Middle frontal gyrus (tissue), 1 donor: ENCODE measurements around the gene TGM5.
"Not testable (repeated sequence)": the region's sequence is repeated elsewhere in the genome, so short reads cannot be mapped to it uniquely, and the experiment has no call there.

ENCODE experiments used
- DNase-seq: peaks from one replicate; pipeline ENCODE4 v3.0.0-alpha.2; 2015; ENCODE audit warnings: low spot score; ENCODE audit errors: extremely low spot score

TGM5 gene

GRCh38 chr15:43218908-43219706, 47.6 kb downstream of the TGM5 start:
- DNase-seq: no peak

DNA sequence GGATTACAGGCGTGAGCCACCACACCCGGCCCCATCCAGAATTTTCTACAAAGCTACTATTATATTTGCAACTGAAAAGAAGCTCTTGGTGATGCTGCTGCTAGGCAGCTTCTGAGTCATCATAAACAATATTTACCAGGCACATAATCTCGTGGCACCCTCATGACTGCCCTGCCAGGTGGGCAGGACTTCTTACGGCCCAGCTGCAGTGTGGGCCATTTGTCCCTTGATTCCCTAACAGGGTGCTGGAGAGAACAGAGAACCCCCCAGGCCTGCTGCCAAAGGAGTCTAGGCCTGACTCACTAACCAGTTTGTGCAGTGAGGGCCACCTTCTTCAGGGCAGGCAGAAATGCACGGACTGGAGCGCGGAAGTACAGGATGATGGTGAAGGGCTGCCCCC, 50.8 kb downstream of the TGM5 start:
- DNase-seq: no peak

DNA sequence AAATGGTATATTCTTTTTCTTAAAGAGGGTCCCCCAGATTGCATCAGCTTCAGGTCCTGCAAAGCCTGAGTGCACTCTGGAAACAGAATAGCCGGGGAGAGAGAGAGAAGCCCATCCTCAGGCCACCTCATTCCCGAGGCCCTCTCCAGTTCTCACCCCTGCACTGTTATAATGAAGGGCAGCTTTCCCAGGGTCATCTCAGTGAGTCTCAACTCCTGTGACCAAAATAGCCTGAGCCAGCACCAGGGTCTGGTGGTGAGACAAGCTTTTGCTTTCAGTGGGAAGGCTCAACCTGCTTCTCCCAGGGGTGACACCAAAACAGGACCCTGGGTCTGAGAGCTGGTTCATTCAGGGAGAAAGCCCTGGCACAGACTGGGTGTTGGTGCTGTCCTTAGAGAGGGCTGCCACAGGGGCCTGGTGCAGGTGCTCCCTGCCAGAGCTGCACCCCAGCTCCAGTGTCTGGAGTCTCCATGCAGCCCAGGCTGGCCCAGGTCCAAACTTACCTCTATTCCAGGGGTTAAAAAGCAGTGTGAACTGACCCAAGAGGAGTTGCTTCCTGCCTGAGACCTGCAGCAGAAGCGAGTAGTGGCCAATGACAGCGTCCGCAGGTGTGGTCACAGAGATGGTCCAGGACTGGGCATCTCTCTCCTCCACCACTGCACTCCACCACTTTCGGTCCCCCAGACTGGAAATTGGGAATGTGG, 52.0 kb downstream of the TGM5 start:
- no peak for DNase-seq

GRCh38 chr15:43214169-43214568, 52.6 kb downstream of the TGM5 start:
- no peak for DNase-seq

- no peak for DNase-seq
Observed at GRCh38 chr15:43213466-43213865, 53.3 kb downstream of the TGM5 start.

DNA sequence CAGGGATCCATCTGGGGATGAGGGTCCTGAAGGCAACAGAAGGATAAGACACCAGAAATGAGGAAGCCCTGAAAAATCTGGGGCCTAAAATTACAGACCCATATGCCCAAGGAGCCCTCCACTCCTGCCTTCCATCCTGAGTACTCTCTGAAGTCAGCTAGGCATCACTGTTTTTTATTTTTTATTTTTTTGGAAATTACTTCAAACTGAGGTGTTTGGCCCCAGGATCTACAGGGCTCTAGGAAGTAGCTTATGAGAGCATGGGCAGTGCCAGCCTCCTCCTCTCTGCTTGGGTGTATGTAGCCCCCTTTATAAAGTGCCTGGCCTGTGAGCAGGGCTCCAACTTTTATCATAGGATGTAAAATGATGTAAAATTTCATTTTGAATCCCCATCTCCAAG, 53.8 kb downstream of the TGM5 start:
- DNase-seq: no peak

DNA sequence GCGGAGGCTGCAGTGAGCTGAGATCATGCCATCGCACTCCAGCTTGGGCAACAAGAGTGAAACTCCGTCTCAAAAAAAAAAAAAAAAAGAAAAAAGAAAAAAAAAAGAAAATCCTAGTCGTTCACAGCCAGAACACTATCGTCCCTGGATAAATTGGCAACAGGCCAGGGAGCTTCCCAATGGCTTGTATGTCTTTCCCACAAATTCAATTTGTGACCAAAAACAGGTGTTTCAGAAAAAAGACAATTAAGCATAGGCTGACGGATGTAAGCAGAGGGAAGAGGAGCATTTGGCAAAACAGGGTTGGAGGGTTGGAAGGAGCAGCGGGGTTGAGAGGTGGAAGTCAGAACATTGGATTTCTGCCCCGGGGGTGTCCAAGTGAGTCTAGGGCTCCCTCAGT, 54.4 kb downstream of the TGM5 start:
- no peak for DNase-seq

- no peak for DNase-seq
Observed at GRCh38 chr15:43211224-43211735, 55.4 kb downstream of the TGM5 start.

GRCh38 chr15:43210807-43211206, 55.9 kb downstream of the TGM5 start:
- DNase-seq: no peak

- DNase-seq: no peak
Observed at GRCh38 chr15:43210172-43210745, 56.5 kb downstream of the TGM5 start.

GRCh38 chr15:43209059-43209824, 57.5 kb downstream of the TGM5 start:
- DNase-seq: no peak

- no peak for DNase-seq
Observed at GRCh38 chr15:43208052-43209002, 58.4 kb downstream of the TGM5 start.

DNA sequence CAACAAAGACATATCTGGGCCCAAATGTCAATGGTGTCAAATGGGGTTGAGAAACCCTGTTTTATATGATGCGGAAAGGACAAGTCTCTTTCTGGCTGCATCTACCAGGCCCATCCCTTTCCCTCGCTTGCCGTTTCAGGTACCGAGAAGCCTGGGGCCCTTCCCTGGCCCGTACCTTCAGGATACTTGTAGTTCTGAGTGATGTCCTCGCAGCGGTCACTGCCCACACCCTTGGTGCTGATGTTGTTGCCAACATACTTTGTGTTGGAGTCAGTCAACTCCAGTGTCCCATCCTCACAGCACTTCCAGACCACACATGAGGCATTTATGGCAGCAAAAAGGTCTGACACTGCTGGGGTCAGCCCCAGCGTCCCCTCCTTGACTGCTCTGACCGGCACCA, 59.7 kb downstream of the TGM5 start:
- no peak for DNase-seq

GRCh38 chr15:43206054-43206453, 60.7 kb downstream of the TGM5 start:
- no peak for DNase-seq

GRCh38 chr15:43204016-43204901, 62.5 kb downstream of the TGM5 start:
- no peak for DNase-seq

DNA sequence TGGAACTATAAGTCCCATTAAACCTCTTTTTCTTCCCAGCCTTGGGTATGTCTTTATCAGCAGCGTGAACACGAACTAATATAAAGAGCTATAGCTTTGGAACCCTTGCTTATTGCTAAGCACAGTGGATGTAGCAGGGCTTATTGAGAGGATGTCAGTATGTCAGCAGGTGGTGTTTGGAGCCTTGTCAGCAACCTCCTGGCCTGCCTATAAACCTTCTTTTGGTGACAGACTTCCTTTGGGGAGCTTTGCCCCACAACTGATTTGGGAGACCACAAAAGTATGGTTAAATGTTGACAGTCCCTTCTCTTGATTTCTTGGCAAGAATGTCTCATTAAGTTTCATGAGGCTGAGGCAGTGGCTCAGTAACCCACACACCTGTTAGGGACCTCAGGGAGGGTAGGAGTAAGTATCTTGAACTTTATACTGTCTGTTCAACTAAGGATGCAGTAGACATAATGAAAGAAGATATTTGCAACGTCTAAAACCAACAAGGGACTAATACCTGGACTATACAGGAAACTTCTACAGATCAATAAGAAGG, 66.7 kb downstream of the TGM5 start:
- DNase-seq: no peak

DNA sequence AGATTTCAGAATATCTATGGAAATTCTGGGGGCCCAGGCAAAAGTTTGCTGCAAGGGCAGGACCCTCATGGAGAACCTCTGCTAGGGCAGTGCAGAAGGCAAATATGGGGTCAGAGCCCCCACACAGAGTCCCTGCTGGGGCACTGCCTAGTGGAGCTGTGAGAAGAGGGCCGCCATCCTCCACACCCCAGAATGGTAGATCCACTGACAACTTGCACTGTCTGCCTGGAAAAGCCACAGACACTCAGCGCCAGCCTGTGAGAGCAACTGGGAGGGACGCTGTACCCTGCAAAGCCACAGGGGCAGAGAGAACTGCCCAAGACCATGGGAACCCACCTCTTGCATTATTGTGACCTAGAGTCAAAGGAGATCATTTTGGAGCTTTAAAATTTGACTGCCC, 67.7 kb downstream of the TGM5 start:
- DNase-seq: no peak

DNA sequence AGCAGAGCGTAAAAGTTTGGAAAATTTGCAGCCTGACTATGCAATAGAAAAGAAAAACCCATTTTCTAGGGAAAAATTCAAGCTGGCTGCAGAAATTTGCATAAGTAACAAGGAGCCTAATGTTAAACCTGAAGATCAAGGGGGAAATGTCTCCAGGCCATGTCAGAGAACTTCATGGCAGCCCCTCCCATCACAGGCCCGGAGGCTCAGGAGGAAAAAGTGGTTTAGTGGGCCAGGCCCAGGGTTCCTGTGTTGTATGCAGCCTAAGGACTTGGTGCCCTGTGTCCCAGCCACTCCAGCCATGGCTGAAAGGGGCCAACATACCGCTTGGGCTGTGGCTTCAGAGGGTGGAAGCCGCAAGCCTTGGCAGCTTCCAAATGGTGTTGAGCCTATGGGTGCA, 68.2 kb downstream of the TGM5 start:
- DNase-seq: not testable (repeated sequence)

- not testable (repeated sequence) for DNase-seq
Observed at GRCh38 chr15:43197773-43198172, 69.0 kb downstream of the TGM5 start.
